ENCODE data around the gene TRABD.

- TF ChIP-seq CTCF (conservative IDR thresholded peaks at IDR 0.05; ENCODE audit: low read length) = no peak
- TF ChIP-seq EZH2phosphoT487 (IDR thresholded peaks at IDR 0.05; ENCODE audit: borderline replicate concordance, low read depth, low read length) = no peak
Measured at GRCh38 chr22:50153756-50154140, 32.0 kb upstream of the TRABD start.

Data from OCI-LY7 (cell line).